ENCODE measurements around the gene COL5A1. TPM values are rescaled to one million over a fixed set of nuclear protein-coding genes. Genes with fewer than 3 reads are reported as not detected.

COL5A1 gene
- total RNA-seq, 4 donors from 2014 or later, result 14.0 to 23.9 (median 19.2) TPM

DNA sequence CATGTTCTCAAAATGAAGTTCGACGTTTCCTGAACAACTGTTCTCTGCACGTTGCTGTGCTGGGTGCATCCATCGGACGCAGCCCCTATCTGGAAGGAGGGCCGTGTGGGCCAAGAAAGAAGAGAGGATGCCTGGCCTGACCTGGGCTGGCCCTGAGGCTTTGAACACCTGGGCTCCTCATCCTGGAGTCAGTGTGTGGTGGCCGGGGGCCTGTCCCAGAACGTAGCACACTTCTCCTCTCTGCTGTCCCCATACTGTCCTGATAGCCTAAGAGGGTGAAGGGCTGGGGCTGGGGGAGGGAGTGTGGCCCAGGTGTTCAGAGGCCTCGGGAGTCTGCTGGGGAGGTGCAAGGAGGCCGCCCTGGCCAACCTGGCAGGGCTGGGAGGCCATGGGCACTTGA lies 21.5 kb downstream of the COL5A1 start:
- TF ChIP-seq, protein P1, sequence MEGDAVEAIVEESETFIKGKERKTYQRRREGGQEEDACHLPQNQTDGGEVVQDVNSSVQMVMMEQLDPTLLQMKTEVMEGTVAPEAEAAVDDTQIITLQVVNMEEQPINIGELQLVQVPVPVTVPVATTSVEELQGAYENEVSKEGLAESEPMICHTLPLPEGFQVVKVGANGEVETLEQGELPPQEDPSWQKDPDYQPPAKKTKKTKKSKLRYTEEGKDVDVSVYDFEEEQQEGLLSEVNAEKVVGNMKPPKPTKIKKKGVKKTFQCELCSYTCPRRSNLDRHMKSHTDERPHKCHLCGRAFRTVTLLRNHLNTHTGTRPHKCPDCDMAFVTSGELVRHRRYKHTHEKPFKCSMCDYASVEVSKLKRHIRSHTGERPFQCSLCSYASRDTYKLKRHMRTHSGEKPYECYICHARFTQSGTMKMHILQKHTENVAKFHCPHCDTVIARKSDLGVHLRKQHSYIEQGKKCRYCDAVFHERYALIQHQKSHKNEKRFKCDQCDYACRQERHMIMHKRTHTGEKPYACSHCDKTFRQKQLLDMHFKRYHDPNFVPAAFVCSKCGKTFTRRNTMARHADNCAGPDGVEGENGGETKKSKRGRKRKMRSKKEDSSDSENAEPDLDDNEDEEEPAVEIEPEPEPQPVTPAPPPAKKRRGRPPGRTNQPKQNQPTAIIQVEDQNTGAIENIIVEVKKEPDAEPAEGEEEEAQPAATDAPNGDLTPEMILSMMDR (IDR thresholded peaks at IDR 0.05; ENCODE audit: low read depth), result no peak

DNA sequence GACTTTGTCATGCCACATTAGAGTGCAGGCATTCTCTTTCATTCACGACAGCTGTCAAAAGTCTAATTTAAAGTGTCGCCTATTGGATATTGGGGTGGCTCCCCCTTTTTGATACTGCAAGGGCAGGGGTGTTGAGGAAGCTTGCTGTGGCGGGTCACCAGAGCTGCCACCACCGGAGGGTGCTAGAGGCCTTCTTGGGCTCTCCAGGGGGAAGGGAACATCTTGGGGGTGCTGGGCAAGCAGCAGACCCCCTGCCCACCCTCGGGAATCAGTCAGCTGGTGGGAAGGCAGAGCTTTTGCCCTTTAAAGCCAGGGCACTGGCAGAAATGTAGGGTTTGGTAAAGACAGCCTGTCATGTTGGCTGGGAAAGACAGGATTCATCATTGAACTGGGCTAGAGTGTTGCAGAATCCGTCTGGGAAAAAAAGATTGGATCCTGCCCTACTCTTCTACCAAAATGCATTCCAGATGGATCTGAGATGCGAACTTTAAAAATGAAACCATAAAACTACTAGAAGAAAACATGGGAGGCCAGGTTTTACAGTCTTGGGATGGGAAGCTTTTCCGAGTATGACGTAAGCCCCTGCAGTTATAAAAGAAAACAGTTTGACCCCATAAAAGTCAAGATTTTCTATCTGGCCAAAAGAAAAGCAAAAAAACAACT lies 22.3 kb downstream of the COL5A1 start:
- TF ChIP-seq, protein P1 (IDR thresholded peaks at IDR 0.05; ENCODE audit: low read depth), result no peak

DNA sequence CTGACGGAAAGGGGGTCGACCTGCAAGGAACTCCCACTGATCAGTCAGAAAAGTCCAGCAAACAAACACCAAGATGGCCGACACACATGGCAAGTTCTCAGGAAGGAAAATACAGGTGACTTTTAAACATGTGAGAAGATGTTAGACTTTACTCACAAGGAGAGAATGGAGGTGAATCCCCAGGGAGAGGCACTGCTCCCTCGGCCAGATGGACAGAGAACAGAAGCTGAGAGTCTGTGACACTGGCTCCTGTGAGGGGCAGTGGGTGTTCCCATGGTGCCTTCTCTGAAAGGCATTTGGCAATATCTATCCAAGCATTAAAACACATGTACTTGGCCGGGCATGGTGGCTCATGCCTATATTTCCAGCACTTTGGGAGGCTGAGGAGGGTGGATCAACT lies 22.8 kb downstream of the COL5A1 start:
- TF ChIP-seq, protein P1 (IDR thresholded peaks at IDR 0.05; ENCODE audit: low read depth), result no peak

DNA sequence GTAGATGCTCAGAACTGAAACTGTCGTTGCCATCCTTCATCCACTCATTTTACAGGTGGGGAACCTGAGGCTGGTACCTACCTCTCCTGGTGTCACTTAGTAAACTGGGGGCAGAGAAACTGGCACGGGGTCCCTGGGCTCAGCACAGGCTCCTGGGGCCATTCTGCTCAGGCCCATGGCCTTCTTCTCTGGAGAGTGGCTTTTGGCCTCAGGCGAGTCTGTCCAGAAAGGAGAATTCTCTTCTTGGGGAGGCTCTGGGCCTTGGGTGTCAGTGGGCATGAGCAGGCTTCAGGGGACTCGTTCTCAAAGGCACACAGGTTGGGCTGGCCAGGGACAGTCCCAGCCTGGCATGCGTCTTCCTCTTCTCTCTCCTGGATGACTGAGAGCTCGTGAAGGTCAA lies 24.6 kb downstream of the COL5A1 start:
- TF ChIP-seq, protein P1 (IDR thresholded peaks at IDR 0.05; ENCODE audit: low read depth), result no peak

DNA sequence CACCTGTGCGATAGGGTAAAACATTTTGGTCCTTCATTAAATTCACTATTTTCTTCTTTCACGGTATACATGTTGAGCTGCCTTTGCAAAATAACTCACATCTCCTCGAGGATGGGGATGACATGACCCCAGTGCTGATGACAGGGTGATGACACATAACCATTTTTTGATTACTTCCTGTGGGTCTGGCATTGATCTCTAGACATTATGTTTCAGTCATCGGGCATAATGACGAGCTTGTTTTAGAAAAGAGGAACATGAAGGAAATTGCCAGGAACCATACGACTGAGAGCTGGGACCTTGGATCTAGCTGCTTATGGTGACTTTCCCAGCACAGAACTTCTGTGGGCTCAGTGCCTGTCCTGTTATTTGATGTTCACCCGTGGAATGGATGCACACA lies 25.2 kb downstream of the COL5A1 start:
- TF ChIP-seq, protein P1 (IDR thresholded peaks at IDR 0.05; ENCODE audit: low read depth), result no peak

DNA sequence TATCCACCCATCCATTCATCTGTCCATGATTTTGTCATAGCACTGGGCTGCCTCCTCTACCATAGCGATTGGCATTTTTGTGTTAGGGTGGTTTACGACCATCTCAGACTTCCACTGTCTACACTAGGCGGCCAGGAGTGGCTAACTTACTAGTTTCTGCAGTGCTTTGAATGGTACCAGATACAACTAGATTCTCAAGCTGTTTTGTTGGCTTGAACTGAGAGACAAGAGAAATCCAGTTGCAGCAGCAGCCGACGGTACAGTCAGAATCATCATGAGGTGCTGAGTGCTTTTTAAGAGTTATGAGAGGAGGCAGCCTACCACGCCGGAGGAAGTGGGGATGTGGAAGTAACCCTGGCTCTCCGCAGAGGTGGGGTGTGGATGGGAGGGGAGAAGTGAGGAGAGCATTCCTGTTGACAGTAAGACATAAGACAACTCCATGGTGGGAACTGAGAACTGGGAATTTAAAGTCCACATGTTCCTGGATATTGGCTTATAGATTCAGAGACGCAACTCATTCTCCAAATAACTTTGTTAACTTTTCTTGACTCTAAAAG lies 27.9 kb downstream of the COL5A1 start:
- TF ChIP-seq, protein P1 (IDR thresholded peaks at IDR 0.05; ENCODE audit: low read depth), result no peak

DNA sequence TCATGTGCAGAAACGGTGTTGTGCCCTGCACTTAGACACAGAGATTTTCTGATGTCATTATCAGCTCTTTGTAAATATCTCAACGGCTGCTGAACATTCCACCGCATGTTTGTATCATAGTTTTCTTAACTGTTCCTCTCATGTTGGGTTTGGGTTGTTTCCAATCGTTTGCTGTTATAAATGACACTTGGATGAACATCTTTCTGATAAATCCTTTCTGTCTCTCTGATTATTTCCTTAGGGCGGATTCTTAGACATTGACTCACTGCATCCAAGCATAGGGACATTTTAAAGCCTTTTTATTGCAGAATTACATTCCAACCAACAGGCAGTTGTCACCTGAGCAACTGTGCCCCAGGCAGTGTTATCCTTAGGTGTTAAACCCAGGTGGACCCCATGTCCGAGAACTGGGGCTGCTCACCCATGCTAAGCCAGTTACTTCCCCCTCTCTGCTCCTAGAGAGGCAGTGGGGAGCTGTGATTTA lies 28.5 kb downstream of the COL5A1 start:
- TF ChIP-seq, protein P1 (IDR thresholded peaks at IDR 0.05; ENCODE audit: low read depth), result no peak

Measured in subcutaneous adipose tissue (tissue), 4 donors.